Stomach (tissue), 9 donors: ENCODE results near the gene RAB2B. TPM values are rescaled to one million over a fixed set of nuclear protein-coding genes. Genes with fewer than 3 reads are reported as not detected.

Experiments used
- DNase-seq, 2 donors: peaks; one replicate each; pipeline versions ENCODE4 v3.0.0 to v3.0.0-alpha.2; 2013 to 2019
- H3K27ac ChIP-seq, 5 donors: fragments of 200-600 bp in 4 of 5; sonication (generic) in 4 of 5; one replicate each; pipeline ENCODE4 v1.5.1; 2013 to 2019; ENCODE audit warnings: mild to moderate bottlenecking in 1 of 5, moderate library complexity in 1 of 5
- H3K27me3 ChIP-seq, 3 donors: fragments of 200-600 bp; sonication (generic); one replicate each; pipeline ENCODE4 v1.5.1; 2017 to 2019; ENCODE audit warnings: mixed run types in 1 of 3
- H3K36me3 ChIP-seq, 4 donors: fragments of 200-600 bp; sonication (generic); 1 replicate in 3 of 4; 2 replicates in 1 of 4; pipeline ENCODE4 v1.5.1; 2016 to 2019
- H3K4me1 ChIP-seq, 4 donors: fragments of 200-600 bp; sonication (generic); one replicate each; pipeline ENCODE4 v1.5.1; 2016 to 2019
- H3K4me3 ChIP-seq, 4 donors: fragments of 200-600 bp; sonication (generic) in 3 of 4; one replicate each; pipeline ENCODE4 v1.5.1; 2016 to 2019; ENCODE audit warnings: mild to moderate bottlenecking in 1 of 4
- H3K9me3 ChIP-seq, 4 donors: fragments of 200-600 bp; sonication (generic); one replicate each; pipeline ENCODE4 v1.5.1; 2016 to 2019
- EP300 ChIP-seq: sonication (generic); formaldehyde crosslinking; IDR thresholded peaks from one replicate; pipeline ENCODE4 v1.6.1; 2017; ENCODE audit warnings: antibody characterized with exemption
- POLR2A ChIP-seq, 4 donors: fragments of 450-650 bp; IDR thresholded peaks; one replicate each; pipeline ENCODE4 v1.6.1; 2016; ENCODE audit warnings: antibody characterized with exemption in 4 of 4, control low read depth in 2 of 4, mild to moderate bottlenecking in 1 of 4, moderate library complexity in 1 of 4
- POLR2AphosphoS5 ChIP-seq, 3 donors: sonication (generic); formaldehyde crosslinking; IDR thresholded peaks; one replicate each; pipeline ENCODE4 v1.6.1; 2016; ENCODE audit warnings: antibody characterized with exemption in 3 of 3
- WGBS, 5 donors: extraction: QIAGEN DNeasy Blood & Tissue Kit in 3 of 5; methylation state at CpG; one replicate each; pipeline versions ENCODE4 v1.1.5 to v1.1.7; 2013 to 2018; 5-methylcytosine and 5-hydroxymethylcytosine counted together
- intact Hi-C: fragments of 100-400 bp; cut with DNase I; formaldehyde crosslinking; loops from one replicate; pipeline ENCODE4 v1.15.1; 2023; ENCODE audit warnings: low total_unique reads
- polyA plus RNA-seq, 3 donors: library from polyadenylated mRNA; stranded (reverse); fragments of 200-250 nt; gene quantifications; one replicate each; pipeline ENCODE4 v1.2.3, GENCODE V29; 2013
- total RNA-seq, 5 donors: library from RNA; depleted of rRNA; stranded (reverse); fragments of >200 nt; gene quantifications; one replicate each; pipeline versions ENCODE4 v1.1.0 to v1.2.3, GENCODE V29; 2014 to 2016
- TF ChIP-seq, protein P1 (sequence below), 7 experiments: fragments of 450-650 bp in 4 of 7; fragments of 200-600 bp in 3 of 7; sonication (generic) in 3 of 7; IDR thresholded peaks; one replicate each; pipeline ENCODE4 v1.5.1; 2016 to 2019; ENCODE audit warnings: antibody characterized with exemption in 7 of 7, control low read depth in 2 of 7, mild to moderate bottlenecking in 1 of 7
- donor health status: healthy with polysubstance abuse.
- donor health status: Bipolar disorder and iron deficiency.
- donor health status: healthy.

The RAB2B gene
- total and polyA plus RNA-seq, 8 donors, result 6.1 to 38.6 (median 15.2) TPM

DNA sequence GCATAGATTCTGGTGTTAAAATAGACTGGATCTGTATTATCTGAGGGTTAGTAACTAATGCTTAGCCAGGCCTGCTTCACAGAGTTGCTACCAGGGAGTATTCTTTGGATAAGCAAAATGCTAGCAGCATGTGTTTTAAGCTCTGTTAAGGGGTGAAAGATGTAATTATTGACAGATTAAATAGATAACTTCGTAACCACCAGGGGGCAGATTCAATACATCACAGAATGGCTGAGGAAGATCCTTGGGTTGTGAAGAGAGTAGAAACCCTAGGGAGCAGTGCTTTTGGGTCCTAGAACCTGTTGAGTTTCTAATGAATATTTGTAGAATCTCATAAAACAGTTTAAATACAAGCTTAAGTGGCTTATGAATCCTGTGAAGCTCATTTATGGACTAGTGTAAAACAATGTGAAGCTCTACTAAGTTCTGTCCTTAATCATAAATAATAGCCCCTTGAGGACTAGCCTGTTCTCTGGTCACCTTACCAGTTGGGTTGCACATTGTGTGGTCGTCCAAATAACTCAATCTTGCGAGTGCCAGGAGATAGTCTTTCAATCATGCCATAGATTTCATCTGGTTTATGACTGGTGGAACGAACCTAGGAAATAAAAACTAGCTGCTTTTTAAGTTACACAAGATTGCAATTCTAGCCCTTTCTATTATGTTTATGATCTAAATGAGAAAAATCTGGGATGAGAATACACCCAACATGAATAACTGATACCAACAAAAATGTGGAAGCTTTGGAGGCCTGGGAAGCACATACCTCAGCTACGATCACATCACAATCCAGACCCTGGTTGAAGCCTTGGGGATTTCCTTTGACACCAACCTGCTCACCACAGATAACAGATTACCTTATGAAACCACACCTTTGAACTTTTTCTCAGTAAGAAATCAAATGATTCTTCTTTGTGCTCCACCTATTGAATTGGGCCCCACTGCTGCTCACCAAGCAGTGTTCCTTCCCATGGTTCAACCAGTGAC, 22.1 kb upstream of the RAB2B start:
- H3K4me1 ChIP-seq, result no peaks in the 10 kb centered on the region
- H3K27ac ChIP-seq, result no peak overlapping the region
- no peaks in the 10 kb centered on the region for H3K9me3 ChIP-seq
- H3K4me3 ChIP-seq, result no peak overlapping the region
- no peaks in the 10 kb centered on the region for H3K27me3 ChIP-seq
- TF ChIP-seq POLR2AphosphoS5 (IDR thresholded peaks at IDR 0.05), result no peak
- TF ChIP-seq POLR2A (IDR thresholded peaks at IDR 0.05), result no peak
- no peak for TF ChIP-seq EP300
- TF ChIP-seq, protein P1, sequence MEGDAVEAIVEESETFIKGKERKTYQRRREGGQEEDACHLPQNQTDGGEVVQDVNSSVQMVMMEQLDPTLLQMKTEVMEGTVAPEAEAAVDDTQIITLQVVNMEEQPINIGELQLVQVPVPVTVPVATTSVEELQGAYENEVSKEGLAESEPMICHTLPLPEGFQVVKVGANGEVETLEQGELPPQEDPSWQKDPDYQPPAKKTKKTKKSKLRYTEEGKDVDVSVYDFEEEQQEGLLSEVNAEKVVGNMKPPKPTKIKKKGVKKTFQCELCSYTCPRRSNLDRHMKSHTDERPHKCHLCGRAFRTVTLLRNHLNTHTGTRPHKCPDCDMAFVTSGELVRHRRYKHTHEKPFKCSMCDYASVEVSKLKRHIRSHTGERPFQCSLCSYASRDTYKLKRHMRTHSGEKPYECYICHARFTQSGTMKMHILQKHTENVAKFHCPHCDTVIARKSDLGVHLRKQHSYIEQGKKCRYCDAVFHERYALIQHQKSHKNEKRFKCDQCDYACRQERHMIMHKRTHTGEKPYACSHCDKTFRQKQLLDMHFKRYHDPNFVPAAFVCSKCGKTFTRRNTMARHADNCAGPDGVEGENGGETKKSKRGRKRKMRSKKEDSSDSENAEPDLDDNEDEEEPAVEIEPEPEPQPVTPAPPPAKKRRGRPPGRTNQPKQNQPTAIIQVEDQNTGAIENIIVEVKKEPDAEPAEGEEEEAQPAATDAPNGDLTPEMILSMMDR (IDR thresholded peaks at IDR 0.05), result peak in 3 of 7 experiments; percentile 28 to 41 (median 37)
- DNase-seq, result peak in 1 of 2 donors; percentile 79
- intact Hi-C loops, result loop anchor here (10.0 kb wide), 1 partner anchor 56 kb away; no protein-coding TSS in a partner anchor
- 61 to 64% (median 63%) methylated on average over 5 of the region's 5 CpGs for WGBS, 5 donors
- H3K36me3 ChIP-seq, result peaks cover 72 to 100% (median 100%) of the 10 kb centered on the region in 4 donors

DNA sequence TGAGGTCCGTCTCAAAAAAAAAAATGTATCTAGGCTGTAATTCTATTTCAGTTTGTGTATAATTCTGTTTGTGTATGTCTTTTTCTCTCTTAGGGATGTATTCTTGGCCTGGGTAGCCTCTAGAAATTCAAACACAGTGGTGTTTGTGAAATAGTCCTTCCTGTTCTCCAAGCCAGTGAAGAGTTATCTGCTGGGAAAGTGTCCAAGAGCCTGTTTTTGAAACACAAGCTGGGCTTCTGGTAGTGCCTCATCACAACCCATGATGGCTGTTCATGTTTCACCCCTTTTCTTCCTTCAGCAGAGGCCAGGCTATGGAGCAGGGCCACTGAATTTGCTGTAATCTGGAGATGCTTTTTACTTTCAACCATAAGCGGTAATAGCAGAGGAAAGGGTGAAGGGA, 19.7 kb upstream of the RAB2B start:
- no peak for DNase-seq
- no peak overlapping the region for H3K27ac ChIP-seq
- H3K4me1 ChIP-seq, result no peaks in the 10 kb centered on the region
- H3K9me3 ChIP-seq, result no peaks in the 10 kb centered on the region
- WGBS, 5 donors, result 85 to 91% (median 88%) methylated on average over 2 of the region's 2 CpGs
- intact Hi-C loops, result loop anchor here (10.0 kb wide), 1 partner anchor 58 kb away; no protein-coding TSS in a partner anchor
- H3K36me3 ChIP-seq, result peaks cover 84 to 100% (median 100%) of the 10 kb centered on the region in 4 donors
- H3K27me3 ChIP-seq, result no peaks in the 10 kb centered on the region
- TF ChIP-seq, protein P1 (IDR thresholded peaks at IDR 0.05), result no peak
- no peak for TF ChIP-seq EP300
- no peak for TF ChIP-seq POLR2AphosphoS5 (IDR thresholded peaks at IDR 0.05)
- TF ChIP-seq POLR2A (IDR thresholded peaks at IDR 0.05), result no peak
- no peak overlapping the region for H3K4me3 ChIP-seq

DNA sequence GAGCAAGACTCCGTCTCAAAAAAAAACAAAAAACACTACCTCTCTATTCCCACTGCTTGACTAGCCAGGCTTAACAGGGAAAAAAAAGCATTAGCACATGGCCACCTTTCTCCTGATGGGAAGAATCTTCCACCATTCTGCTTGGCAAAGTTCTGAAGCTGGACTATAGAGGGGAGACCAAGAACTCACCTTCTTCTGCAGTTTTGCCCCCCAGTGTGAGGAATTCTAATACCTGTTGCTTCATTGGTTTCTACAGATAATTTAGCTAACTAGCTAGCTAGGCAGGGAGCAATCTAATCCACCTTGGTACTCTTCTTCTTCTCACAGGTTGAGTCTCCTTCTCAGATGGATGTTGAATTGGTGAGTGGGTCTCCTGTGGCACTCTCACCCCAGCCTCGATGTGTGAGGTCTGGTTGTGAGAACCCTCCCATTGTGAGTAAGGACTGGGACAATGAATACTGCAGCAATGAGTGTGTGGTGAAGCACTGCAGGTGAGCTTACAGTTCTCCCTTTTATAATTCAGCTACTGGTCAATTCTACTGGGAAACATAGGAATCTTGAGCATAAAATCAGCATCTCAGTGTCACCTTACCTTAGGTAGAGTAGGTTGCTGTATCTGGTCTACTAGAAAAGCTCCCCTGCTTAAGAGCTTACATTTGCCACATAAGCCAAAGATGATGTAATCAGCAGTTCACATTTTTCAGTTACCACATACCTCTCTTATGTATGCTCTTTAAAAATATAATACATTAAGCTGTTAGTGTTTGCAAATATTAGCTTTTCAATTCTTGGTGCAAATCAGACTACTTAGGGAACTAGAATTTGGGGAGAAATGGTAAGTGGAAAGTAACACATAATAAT, 18.4 kb upstream of the RAB2B start:
- Histone ChIP-seq H3K4me1 (no peaks in the 10 kb centered on the region), H3K36me3 (peaks cover 84 to 100% (median 100%) of the 10 kb centered on the region in 4 donors), H3K9me3 (no peaks in the 10 kb centered on the region), H3K27me3 (no peaks in the 10 kb centered on the region), H3K4me3 (no peak overlapping the region), H3K27ac (no peak overlapping the region)
- 50 to 89% (median 70%) methylated on average over 2 of the region's 2 CpGs for WGBS, 5 donors
- intact Hi-C loops, result loop anchor here (10.0 kb wide), 1 partner anchor 60 kb away; no protein-coding TSS in a partner anchor
- no peak for DNase-seq
- TF ChIP-seq, protein P1 (IDR thresholded peaks at IDR 0.05), result no peak
- no peak for TF ChIP-seq POLR2AphosphoS5 (IDR thresholded peaks at IDR 0.05)
- TF ChIP-seq EP300, result no peak
- TF ChIP-seq POLR2A (IDR thresholded peaks at IDR 0.05), result no peak

DNA sequence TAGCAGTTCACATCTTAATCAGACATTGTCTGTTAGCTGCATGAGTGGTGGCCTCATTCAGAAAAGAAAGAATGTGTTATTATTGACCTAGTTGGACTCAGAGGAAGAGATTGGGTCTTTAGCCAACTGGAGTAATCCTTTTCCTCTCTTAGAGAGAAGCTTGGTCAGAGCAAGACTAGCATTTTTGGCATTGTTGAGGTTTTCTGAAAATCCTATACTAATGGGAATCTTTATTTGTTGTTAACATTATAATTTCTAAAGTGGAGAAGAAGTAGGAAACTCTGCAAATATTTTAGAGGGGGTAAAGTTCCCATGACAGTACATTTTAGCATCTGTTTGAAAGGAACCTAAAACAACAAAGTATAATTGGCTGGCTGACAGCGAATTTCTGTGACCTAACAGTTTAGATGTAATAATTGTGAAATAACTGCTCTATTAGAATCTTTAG, 9.9 kb upstream of the RAB2B start:
- Histone ChIP-seq H3K4me3 (no peak overlapping the region), H3K4me1 (peaks cover 0 to 3% (median 0%) of the 10 kb centered on the region in 4 donors), H3K9me3 (no peaks in the 10 kb centered on the region), H3K27ac (no peak overlapping the region), H3K27me3 (no peaks in the 10 kb centered on the region), H3K36me3 (peaks cover 39 to 79% (median 61%) of the 10 kb centered on the region in 4 donors)
- intact Hi-C loops, result no loop called here
- TF ChIP-seq EP300 (no peak), POLR2AphosphoS5 (IDR thresholded peaks at IDR 0.05) (no peak), POLR2A (IDR thresholded peaks at IDR 0.05) (no peak)
- TF ChIP-seq, protein P1 (IDR thresholded peaks at IDR 0.05), result no peak
- WGBS, 5 donors, result 78 to 87% (median 81%) methylated on average over 1 of the region's 1 CpG
- DNase-seq, result no peak
